GM12878 (cell line): ENCODE results near the gene EIF2D. TPM values are rescaled to one million over a fixed set of nuclear protein-coding genes. Genes with fewer than 3 reads are reported as not detected.

ENCODE experiments used
- CEBPZ ChIP-seq: fragments of 150-350 bp; IDR thresholded peaks from 2 replicates; pipeline ENCODE4 v1.6.1; 2016; ENCODE audit warnings: low read depth, low read length
- E4F1 ChIP-seq: fragments of 450-650 bp; IDR thresholded peaks from 2 replicates; pipeline ENCODE4 v1.6.1; 2018; ENCODE audit warnings: borderline replicate concordance, mild to moderate bottlenecking; ENCODE audit not compliant: partially characterized antibody
- FOXM1 ChIP-seq: IDR thresholded peaks from 2 replicates; pipeline ENCODE4 v1.6.1; 2012; ENCODE audit warnings: low read depth, mild to moderate bottlenecking, inconsistent platforms, low read length, moderate library complexity
- KAT2A ChIP-seq: conservative IDR thresholded peaks from 2 replicates; pipeline ENCODE4 v1.6.1; 2011; ENCODE audit warnings: low read depth, low read length; ENCODE audit not compliant: control insufficient read depth
- RELA ChIP-seq: fragments of 450-650 bp; IDR thresholded peaks from 2 replicates; pipeline ENCODE4 v1.8.0; 2014; ENCODE audit warnings: borderline replicate concordance; ENCODE audit not compliant: partially characterized antibody
- STAT1 ChIP-seq: fragments of 450-650 bp; conservative IDR thresholded peaks from 2 replicates; pipeline ENCODE4 v1.6.1; 2014; ENCODE audit warnings: antibody characterized with exemption, mild to moderate bottlenecking
- TBL1XR1 ChIP-seq: IDR thresholded peaks from 2 replicates; pipeline ENCODE4 v1.6.1; 2012; ENCODE audit warnings: low read depth, low read length, improper control_type of control experiment
- ZNF207 ChIP-seq: fragments of 450-650 bp; IDR thresholded peaks from 2 replicates; pipeline ENCODE4 v1.6.1; 2014; ENCODE audit warnings: antibody characterized with exemption, mild to moderate bottlenecking, borderline replicate concordance
- ZNF217 ChIP-seq: fragments of 450-650 bp; IDR thresholded peaks from 2 replicates; pipeline ENCODE4 v1.6.1; 2017; ENCODE audit warnings: antibody characterized with exemption, mild to moderate bottlenecking
- polyA plus RNA-seq, 11 experiments: library from polyadenylated mRNA; depleted of rRNA in 4 of 11; unstranded in 6 of 11; stranded (reverse) in 5 of 11; fragments of >200 nt; fragmentation: Nextera tagmentation in 4 of 11; fragmentation: Illumina TruSeq in 1 of 11; extraction: Ambion mirVana in 4 of 11; extraction: Trizol in 1 of 11; gene quantifications; 1 replicate in 1 of 11; 2 replicates in 10 of 11; pipeline versions ENCODE4 v1.2.1 to v1.2.3, GENCODE V29; 2011 to 2016; ENCODE audit warnings: inconsistent platforms in 2 of 11, missing spikeins in 2 of 11, low read depth in 1 of 11
- total RNA-seq, 4 experiments: library from RNA; depleted of rRNA in 3 of 4; stranded (reverse); fragments of >200 nt in 3 of 4; fragmentation: Illumina TruSeq in 1 of 4; extraction: Trizol in 1 of 4; gene quantifications; 2 replicates each; pipeline versions ENCODE4 v1.2.1 to v1.2.3, GENCODE V29; 2013 to 2021
- TF ChIP-seq, protein P1 (sequence below): fragments of 450-650 bp; IDR thresholded peaks from 2 replicates; pipeline ENCODE4 v1.6.1; 2017; ENCODE audit warnings: mild to moderate bottlenecking, moderate library complexity
- TF ChIP-seq, protein P2 (sequence below): fragments of 450-650 bp; IDR thresholded peaks from 2 replicates; pipeline ENCODE4 v1.6.1; 2017; ENCODE audit warnings: low read depth, mild to moderate bottlenecking, moderate library complexity
- TF ChIP-seq, protein P3 (sequence below): fragments of 450-650 bp; IDR thresholded peaks from 2 replicates; pipeline ENCODE4 v1.6.1; 2016; ENCODE audit warnings: mild to moderate bottlenecking, moderate library complexity, borderline replicate concordance

EIF2D gene
- total and polyA plus RNA-seq, 10 of the 15 experiments (the other 5 are each of a cell fraction or from before 2014, with no cell fraction given), result 65.2 to 133 (median 79.0) TPM

DNA sequence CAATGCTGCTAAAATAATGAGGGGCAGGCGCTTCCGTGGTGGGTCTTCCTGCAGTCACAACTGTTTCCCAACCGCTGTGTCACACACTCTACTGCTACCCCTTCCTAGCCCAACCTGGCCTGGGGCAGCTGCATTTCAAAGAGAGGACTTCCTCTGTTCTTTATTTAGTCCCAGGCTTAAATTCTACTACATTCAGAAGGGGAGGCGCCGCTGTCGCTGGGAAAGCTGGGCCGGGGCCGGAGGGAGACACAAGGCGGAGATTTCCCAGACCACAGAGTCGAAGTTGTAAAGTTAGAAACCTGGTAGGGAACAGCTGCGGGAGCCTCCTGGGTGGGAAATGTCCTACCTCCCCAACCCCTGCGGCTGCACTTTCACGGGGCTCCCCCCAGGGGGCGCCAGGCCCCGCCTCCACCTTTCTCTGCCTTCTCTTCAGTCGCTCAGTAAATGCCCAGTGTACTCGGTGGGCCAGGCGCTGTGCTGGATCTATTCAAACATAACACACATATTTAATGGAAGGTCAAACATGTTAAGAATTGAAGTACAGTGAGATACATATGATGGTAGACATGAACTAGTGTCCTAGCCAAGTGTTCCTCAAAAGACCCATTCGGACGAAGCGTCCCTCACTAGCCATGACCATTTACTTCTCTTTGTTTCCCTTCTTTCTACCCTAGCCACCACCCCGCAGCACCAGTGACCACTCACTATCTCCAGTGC lies 46.2 kb upstream of the EIF2D start (continued):
- TF ChIP-seq, protein P1, sequence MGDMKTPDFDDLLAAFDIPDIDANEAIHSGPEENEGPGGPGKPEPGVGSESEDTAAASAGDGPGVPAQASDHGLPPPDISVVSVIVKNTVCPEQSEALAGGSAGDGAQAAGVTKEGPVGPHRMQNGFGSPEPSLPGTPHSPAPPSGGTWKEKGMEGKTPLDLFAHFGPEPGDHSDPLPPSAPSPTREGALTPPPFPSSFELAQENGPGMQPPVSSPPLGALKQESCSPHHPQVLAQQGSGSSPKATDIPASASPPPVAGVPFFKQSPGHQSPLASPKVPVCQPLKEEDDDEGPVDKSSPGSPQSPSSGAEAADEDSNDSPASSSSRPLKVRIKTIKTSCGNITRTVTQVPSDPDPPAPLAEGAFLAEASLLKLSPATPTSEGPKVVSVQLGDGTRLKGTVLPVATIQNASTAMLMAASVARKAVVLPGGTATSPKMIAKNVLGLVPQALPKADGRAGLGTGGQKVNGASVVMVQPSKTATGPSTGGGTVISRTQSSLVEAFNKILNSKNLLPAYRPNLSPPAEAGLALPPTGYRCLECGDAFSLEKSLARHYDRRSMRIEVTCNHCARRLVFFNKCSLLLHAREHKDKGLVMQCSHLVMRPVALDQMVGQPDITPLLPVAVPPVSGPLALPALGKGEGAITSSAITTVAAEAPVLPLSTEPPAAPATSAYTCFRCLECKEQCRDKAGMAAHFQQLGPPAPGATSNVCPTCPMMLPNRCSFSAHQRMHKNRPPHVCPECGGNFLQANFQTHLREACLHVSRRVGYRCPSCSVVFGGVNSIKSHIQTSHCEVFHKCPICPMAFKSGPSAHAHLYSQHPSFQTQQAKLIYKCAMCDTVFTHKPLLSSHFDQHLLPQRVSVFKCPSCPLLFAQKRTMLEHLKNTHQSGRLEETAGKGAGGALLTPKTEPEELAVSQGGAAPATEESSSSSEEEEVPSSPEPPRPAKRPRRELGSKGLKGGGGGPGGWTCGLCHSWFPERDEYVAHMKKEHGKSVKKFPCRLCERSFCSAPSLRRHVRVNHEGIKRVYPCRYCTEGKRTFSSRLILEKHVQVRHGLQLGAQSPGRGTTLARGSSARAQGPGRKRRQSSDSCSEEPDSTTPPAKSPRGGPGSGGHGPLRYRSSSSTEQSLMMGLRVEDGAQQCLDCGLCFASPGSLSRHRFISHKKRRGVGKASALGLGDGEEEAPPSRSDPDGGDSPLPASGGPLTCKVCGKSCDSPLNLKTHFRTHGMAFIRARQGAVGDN, result no peak
- TF ChIP-seq, protein P2, sequence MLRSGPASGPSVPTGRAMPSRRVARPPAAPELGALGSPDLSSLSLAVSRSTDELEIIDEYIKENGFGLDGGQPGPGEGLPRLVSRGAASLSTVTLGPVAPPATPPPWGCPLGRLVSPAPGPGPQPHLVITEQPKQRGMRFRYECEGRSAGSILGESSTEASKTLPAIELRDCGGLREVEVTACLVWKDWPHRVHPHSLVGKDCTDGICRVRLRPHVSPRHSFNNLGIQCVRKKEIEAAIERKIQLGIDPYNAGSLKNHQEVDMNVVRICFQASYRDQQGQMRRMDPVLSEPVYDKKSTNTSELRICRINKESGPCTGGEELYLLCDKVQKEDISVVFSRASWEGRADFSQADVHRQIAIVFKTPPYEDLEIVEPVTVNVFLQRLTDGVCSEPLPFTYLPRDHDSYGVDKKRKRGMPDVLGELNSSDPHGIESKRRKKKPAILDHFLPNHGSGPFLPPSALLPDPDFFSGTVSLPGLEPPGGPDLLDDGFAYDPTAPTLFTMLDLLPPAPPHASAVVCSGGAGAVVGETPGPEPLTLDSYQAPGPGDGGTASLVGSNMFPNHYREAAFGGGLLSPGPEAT, result no peak
- TF ChIP-seq ZNF207, result no peak
- no peak for TF ChIP-seq ZNF217
- TF ChIP-seq KAT2A, result no peak
- no peak for TF ChIP-seq CEBPZ
- TF ChIP-seq STAT1, result no peak; the same call in 1 of the 2 replicates
- TF ChIP-seq RELA, result no peak
- TF ChIP-seq FOXM1, result no peak
- no peak for TF ChIP-seq E4F1
- no peak for TF ChIP-seq TBL1XR1
- TF ChIP-seq, protein P3, sequence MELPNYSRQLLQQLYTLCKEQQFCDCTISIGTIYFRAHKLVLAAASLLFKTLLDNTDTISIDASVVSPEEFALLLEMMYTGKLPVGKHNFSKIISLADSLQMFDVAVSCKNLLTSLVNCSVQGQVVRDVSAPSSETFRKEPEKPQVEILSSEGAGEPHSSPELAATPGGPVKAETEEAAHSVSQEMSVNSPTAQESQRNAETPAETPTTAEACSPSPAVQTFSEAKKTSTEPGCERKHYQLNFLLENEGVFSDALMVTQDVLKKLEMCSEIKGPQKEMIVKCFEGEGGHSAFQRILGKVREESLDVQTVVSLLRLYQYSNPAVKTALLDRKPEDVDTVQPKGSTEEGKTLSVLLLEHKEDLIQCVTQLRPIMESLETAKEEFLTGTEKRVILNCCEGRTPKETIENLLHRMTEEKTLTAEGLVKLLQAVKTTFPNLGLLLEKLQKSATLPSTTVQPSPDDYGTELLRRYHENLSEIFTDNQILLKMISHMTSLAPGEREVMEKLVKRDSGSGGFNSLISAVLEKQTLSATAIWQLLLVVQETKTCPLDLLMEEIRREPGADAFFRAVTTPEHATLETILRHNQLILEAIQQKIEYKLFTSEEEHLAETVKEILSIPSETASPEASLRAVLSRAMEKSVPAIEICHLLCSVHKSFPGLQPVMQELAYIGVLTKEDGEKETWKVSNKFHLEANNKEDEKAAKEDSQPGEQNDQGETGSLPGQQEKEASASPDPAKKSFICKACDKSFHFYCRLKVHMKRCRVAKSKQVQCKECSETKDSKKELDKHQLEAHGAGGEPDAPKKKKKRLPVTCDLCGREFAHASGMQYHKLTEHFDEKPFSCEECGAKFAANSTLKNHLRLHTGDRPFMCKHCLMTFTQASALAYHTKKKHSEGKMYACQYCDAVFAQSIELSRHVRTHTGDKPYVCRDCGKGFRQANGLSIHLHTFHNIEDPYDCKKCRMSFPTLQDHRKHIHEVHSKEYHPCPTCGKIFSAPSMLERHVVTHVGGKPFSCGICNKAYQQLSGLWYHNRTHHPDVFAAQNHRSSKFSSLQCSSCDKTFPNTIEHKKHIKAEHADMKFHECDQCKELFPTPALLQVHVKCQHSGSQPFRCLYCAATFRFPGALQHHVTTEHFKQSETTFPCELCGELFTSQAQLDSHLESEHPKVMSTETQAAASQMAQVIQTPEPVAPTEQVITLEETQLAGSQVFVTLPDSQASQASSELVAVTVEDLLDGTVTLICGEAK, result no peak
